Erythroblast (primary cell): ENCODE data around the gene PIH1D1.

ENCODE experiments used
- GATA1 ChIP-seq: IDR thresholded peaks from 2 replicates; pipeline ENCODE4 v1.6.1; 2011; ENCODE audit warnings: low read depth, mild to moderate bottlenecking, control low read depth, low read length, moderate library complexity
- POLR2A ChIP-seq: IDR thresholded peaks from 2 replicates; pipeline ENCODE4 v1.6.1; 2011; ENCODE audit warnings: mild to moderate bottlenecking, low read length

GRCh38 chr19:49465371-49465770 lies 13.8 kb upstream of the PIH1D1 start:
- TF ChIP-seq POLR2A, result no peak
- no peak for TF ChIP-seq GATA1
